T-helper 17 cell (primary cell): ENCODE results near the gene C10orf71. TPM values are rescaled to one million over a fixed set of nuclear protein-coding genes. Genes with fewer than 3 reads are reported as not detected.

Experiments used
- ATAC-seq: fragments of 150-1000 bp; cut with Tn5 transposase; 2 replicates; pipeline ENCODE4 v1.10.0; 2021; ENCODE audit warnings: mild to moderate bottlenecking, moderate library complexity
- DNase-seq, 3 donors: peaks; one replicate each; pipeline versions ENCODE4 v3.0.0 to v3.0.0-alpha.2; 2020 to 2021
- H3K9me3 ChIP-seq: one replicate; pipeline ENCODE4 v1.7.0; 2013; ENCODE audit warnings: low read length, mild to moderate bottlenecking; ENCODE audit not compliant: control insufficient read depth, poor library complexity, severe bottlenecking
- H3K27ac Mint-ChIP-seq: one replicate; pipeline ENCODE4 v1.8.0; 2022; ENCODE audit warnings: mild to moderate bottlenecking, moderate library complexity, mixed read lengths
- H3K27me3 Mint-ChIP-seq: one replicate; pipeline ENCODE4 v1.8.0; 2022; ENCODE audit warnings: mixed read lengths
- H3K36me3 Mint-ChIP-seq: one replicate; pipeline ENCODE4 v1.8.0; 2022; ENCODE audit warnings: low read depth, mixed read lengths
- H3K4me1 Mint-ChIP-seq: one replicate; pipeline ENCODE4 v1.8.0; 2022; ENCODE audit warnings: mild to moderate bottlenecking, mixed read lengths
- H3K4me3 Mint-ChIP-seq: one replicate; pipeline ENCODE4 v1.8.0; 2022; ENCODE audit warnings: mild to moderate bottlenecking, moderate library complexity, mixed read lengths
- total RNA-seq, 4 donors: library from RNA in 2 of 4; stranded (reverse) in 2 of 4; gene quantifications; one replicate each; pipeline ENCODE4 v1.2.3 and lab custom pipeline; 2022 to 2026

Gene C10orf71
- total RNA-seq, 2 donors from 2014 or later, result not detected

DNA sequence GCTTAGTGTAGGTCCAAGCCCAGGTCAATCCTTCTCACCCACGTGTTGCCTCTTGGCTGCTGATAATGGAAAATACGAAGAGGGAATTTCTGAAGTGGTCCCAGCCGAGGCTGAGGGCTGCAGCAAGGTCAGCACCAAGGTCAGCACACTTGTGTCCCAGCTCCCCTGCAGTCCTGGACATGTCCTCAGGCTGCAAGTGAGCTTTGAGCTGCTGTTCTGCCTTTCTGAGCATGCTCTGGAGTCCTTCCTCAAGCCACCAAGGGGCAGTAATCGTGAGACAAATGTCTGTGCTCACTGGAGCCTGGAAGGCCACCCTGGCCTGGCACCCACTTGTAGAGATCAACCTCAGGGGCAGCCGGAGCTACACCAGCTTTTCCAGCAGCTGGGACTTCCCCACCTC is 68.6 kb downstream of the C10orf71 start:
- no peaks in the 10 kb centered on the region for H3K9me3 ChIP-seq
- DNase-seq (no peak), ATAC-seq (no peak)
- no peaks in the 10 kb centered on the region for H3K36me3 Mint-ChIP-seq
- peaks cover 29% of the 10 kb centered on the region for H3K27me3 Mint-ChIP-seq
- H3K4me3 Mint-ChIP-seq, result no peak overlapping the region
- no peaks in the 10 kb centered on the region for H3K4me1 Mint-ChIP-seq
- H3K27ac Mint-ChIP-seq, result no peak overlapping the region

DNA sequence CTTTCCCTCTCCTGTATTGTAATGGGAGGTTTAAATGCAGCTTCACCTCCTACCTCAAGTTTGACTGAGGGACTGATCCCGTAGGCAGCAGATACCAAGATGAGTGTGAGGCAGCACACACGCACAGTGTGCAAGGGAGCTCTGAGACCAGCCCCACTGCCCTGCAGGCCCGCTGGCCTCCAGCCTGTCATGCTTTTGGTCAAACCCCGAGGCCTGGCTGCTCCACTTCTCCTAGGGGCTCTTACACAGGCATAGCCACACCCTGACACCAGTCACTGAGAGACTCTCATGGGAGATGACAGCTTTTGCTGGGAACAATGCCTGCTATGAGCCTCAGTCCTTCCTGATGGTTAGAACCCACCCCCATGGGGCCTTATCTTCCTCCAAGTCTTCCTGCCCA is 69.3 kb downstream of the C10orf71 start:
- DNase-seq (no peak), ATAC-seq (no peak)
- Mint-ChIP-seq H3K27me3 (peaks cover 26% of the 10 kb centered on the region), H3K4me1 (no peaks in the 10 kb centered on the region), H3K36me3 (no peaks in the 10 kb centered on the region), H3K4me3 (no peak overlapping the region), H3K27ac (no peak overlapping the region)
- H3K9me3 ChIP-seq, result no peaks in the 10 kb centered on the region

DNA sequence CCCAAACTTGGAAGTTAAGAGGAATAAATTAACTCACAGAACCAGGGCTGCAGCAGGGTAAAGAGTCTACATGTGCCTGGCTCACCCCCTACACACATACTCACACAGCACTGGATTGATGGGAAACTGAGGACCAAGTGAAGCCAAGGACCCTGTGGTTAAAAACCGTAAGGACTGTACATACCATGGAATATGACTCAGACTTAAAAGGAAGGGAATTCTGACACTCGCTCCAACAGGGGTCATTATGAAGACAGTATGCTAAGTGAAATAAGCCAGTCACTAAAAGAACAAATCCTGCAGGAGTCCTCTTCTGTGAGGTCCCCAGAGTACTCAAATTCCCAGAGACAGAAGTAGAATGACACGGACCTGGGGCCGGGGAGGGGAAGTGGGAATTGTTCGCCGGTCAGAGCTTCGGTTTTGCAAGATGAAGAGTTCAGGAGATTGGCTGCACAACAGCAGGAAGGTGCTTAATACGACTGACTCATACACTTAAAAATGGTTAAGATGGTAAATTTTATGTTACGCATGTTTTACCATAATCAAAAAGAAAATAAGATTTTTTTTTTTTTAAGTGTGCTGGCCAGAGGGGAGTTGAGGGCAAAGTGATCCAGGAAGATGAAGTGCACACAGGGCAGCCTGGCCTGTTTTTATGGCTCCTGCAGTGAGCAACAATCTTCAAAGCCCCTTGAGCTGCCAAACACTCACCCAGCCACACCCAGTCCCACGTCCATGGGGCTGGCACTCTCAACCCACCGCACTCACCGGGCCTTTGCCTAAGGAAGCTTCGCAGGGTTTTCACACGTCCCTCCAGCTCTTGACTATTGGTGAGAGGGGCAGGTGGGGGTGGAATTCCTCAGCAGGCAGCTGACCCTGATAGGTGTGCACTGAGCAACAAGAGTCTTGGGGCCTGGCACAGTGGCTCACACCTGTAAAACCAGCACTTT is 70.5 kb downstream of the C10orf71 start:
- H3K27ac Mint-ChIP-seq, result no peak overlapping the region
- no peaks in the 10 kb centered on the region for H3K9me3 ChIP-seq
- ATAC-seq (no peak), DNase-seq (no peak)
- peaks cover 25% of the 10 kb centered on the region for H3K27me3 Mint-ChIP-seq
- no peaks in the 10 kb centered on the region for H3K36me3 Mint-ChIP-seq
- no peak overlapping the region for H3K4me3 Mint-ChIP-seq
- no peaks in the 10 kb centered on the region for H3K4me1 Mint-ChIP-seq

DNA sequence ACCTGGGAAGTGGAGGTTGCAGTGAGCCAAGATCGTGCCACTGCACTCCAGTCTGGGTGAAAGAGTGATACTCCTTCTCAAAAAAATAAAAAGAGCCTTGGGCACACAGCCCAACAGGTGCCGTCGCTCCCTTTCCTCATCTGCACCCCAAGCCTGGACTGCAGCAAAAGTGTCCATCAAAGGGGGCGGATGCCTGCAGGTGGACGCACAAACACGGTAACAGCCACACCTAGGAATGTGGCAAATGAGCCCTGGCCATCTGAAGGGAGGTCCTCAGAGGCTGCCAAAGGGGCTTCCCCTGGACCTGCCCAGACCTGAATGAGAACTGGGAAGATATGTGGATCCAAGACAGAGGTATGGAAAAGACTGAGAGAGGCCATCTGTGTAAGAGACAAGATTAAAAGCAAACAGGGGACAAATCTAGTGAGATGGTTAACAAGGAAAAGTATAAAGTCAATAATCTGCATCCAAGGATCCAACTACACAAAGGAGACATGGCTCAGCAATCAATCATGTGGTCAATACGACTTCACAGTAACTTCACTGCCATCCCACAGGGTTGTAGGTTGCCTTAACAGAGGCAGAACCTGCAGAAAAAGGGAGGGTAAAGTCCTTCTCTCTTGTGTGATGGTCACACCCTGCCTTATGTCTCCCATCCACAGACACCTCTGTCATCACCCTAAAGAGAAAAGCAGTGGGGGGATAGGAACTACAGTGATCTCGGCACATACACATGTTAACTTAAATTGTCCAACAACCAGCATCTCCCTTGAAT is 71.5 kb downstream of the C10orf71 start:
- ATAC-seq (no peak), DNase-seq (no peak)
- Mint-ChIP-seq H3K4me3 (no peak overlapping the region), H3K27ac (no peak overlapping the region), H3K4me1 (no peaks in the 10 kb centered on the region), H3K36me3 (no peaks in the 10 kb centered on the region), H3K27me3 (peaks cover 16% of the 10 kb centered on the region)
- no peaks in the 10 kb centered on the region for H3K9me3 ChIP-seq

DNA sequence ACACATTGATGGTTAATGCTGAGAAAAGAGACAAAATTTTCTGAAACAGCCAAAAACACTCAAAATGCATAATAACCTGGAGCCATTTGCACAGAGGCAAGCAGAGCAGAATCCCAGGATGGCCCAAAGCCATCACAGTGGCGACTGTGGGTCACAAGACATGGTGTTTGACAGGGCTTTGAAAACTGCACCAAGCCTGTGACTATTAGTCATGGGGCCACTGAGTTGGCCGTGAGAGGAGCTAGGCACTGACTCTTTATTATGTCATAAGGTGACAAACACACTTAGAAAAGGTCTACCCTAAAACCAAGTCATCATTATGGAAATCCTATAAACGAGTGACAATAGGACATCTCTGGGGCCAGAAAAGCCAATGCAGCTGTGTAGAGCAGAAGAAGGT is 73.0 kb downstream of the C10orf71 start:
- ATAC-seq (no peak), DNase-seq (no peak)
- H3K36me3 Mint-ChIP-seq, result no peaks in the 10 kb centered on the region
- H3K9me3 ChIP-seq, result no peaks in the 10 kb centered on the region
- H3K4me3 Mint-ChIP-seq, result no peak overlapping the region
- H3K27me3 Mint-ChIP-seq, result peaks cover 28% of the 10 kb centered on the region
- no peak overlapping the region for H3K27ac Mint-ChIP-seq
- no peaks in the 10 kb centered on the region for H3K4me1 Mint-ChIP-seq

DNA sequence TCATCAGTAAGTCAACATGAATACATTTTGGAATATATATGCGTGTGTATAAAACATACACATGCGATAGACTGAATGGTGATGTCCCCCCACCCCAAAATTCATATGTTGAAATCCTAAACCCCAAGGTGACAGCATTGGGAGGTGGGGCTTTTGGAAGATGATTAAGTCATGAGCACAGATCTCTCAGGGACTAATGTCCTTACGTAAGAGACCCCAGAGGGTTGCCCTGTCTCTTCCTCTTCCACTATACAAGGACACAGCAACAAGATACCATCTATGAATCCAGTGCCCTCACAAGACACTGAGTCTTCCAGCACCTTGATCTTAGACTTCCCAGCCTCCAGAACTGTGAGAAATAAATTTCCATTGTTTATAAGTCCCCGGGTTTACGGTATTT is 74.4 kb downstream of the C10orf71 start:
- Mint-ChIP-seq H3K4me3 (no peak overlapping the region), H3K27ac (no peak overlapping the region), H3K36me3 (no peaks in the 10 kb centered on the region), H3K4me1 (no peaks in the 10 kb centered on the region), H3K27me3 (peaks cover 18% of the 10 kb centered on the region)
- DNase-seq (no peak), ATAC-seq (no peak)
- no peaks in the 10 kb centered on the region for H3K9me3 ChIP-seq

DNA sequence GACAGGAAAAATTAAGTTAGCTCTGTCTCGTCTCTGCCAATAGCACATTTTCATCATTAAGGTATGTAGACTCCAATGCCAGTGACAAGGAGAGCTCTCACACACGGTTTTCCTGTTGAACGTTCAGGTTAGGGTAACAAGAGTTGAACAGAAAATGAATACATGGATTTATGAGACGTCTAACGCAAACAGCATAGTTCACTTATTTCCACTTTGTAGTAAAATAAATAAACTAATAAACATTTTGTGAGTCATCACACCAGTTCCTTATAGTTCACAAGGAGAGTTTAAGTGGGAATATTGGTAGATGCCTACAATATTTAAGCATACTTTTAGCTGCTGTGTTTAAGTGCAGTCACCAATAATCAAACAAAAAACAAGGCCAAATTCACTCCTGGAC is 75.8 kb downstream of the C10orf71 start:
- no peak for ATAC-seq
- no peak for DNase-seq
- no peaks in the 10 kb centered on the region for H3K9me3 ChIP-seq
- no peaks in the 10 kb centered on the region for H3K4me1 Mint-ChIP-seq
- H3K27ac Mint-ChIP-seq, result no peak overlapping the region
- no peak overlapping the region for H3K4me3 Mint-ChIP-seq
- no peaks in the 10 kb centered on the region for H3K36me3 Mint-ChIP-seq
- H3K27me3 Mint-ChIP-seq, result peaks cover 20% of the 10 kb centered on the region

DNA sequence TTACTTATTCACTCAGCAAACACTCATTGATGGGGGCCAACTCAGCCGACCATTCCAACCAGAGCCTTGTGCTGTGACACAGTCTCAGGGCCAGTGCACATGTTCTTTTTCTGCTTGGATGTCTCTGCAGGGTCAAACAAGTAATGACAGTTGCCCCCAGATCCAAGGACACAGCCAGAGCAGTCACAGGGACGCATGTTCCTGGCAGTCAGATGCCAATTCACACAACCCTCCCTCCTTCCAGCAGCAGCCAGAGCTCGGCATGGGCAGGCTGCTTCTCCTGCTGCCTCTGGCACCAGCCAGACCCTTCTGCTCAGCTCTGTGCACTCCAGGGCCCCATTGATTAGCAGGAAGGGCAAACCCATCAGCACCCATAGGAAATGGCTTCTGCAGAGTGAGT is 76.6 kb downstream of the C10orf71 start:
- H3K27me3 Mint-ChIP-seq, result peaks cover 29% of the 10 kb centered on the region
- H3K4me1 Mint-ChIP-seq, result no peaks in the 10 kb centered on the region
- H3K4me3 Mint-ChIP-seq, result no peak overlapping the region
- no peaks in the 10 kb centered on the region for H3K9me3 ChIP-seq
- H3K27ac Mint-ChIP-seq, result no peak overlapping the region
- DNase-seq (no peak), ATAC-seq (no peak)
- H3K36me3 Mint-ChIP-seq, result no peaks in the 10 kb centered on the region

Other genes starting within 250 kb of the C10orf71 start
- not detected for gene VSTM4, start 183.6 kb upstream of the C10orf71 start, total RNA-seq
- gene FAM170B, start 165.1 kb upstream of the C10orf71 start, total RNA-seq, result not detected
- gene TMEM273, start 110.8 kb upstream of the C10orf71 start, total RNA-seq, result 10 to 100 TPM; 11.3 to 39.6 TPM
- gene DRGX, start 96.9 kb downstream of the C10orf71 start, total RNA-seq, result not detected
- 10 to 100 TPM; 29.2 to 38.5 TPM for gene ERCC6, start 240.0 kb downstream of the C10orf71 start, total RNA-seq